OCI-LY1 (cell line): Measurements from ENCODE around the gene SH3GL2.

Source experiments
- EZH2 ChIP-seq: fragments of 200-600 bp; sonication (generic), shearing (Covaris generic); IDR thresholded peaks from 2 replicates; pipeline ENCODE4 v1.8.0; 2017; ENCODE audit warnings: borderline replicate concordance, mixed run types, mild to moderate bottlenecking, antibody characterized with exemption, low read length, moderate library complexity, mixed read lengths
- TF ChIP-seq, protein P1 (sequence below): fragments of 200-600 bp; sonication (generic), shearing (Covaris generic); IDR thresholded peaks from 2 replicates; pipeline ENCODE4 v1.5.1; 2017; ENCODE audit warnings: mild to moderate bottlenecking, antibody characterized with exemption, low read length, moderate library complexity, mixed read lengths

DNA sequence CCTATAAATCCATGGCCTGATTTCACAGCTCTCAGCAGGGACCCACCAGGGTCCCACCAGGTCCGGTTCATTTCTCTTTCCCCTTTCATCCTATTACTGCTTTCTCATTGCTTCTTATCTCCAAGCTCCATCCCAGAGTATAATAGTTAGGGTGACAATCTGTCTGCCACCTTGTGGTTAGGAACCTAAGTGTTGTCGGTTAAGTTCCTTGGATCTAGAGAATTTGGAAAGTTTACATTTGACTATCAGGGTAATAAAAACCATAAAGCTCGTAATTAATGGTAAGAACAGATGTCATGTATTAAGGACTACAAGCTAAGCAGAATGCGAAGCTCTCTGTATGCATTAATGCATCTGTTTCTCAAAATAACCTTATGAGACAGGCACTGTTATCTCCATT is 259.1 kb downstream of the SH3GL2 start:
- TF ChIP-seq, protein P1, sequence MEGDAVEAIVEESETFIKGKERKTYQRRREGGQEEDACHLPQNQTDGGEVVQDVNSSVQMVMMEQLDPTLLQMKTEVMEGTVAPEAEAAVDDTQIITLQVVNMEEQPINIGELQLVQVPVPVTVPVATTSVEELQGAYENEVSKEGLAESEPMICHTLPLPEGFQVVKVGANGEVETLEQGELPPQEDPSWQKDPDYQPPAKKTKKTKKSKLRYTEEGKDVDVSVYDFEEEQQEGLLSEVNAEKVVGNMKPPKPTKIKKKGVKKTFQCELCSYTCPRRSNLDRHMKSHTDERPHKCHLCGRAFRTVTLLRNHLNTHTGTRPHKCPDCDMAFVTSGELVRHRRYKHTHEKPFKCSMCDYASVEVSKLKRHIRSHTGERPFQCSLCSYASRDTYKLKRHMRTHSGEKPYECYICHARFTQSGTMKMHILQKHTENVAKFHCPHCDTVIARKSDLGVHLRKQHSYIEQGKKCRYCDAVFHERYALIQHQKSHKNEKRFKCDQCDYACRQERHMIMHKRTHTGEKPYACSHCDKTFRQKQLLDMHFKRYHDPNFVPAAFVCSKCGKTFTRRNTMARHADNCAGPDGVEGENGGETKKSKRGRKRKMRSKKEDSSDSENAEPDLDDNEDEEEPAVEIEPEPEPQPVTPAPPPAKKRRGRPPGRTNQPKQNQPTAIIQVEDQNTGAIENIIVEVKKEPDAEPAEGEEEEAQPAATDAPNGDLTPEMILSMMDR = no peak
- no peak for TF ChIP-seq EZH2
